ENCODE data around the gene CTDSPL2.

GRCh38 chr15:44397869-44398268 lies 29.6 kb upstream of the CTDSPL2 start:
- TF ChIP-seq CTCF (IDR thresholded peaks at IDR 0.05; ENCODE audit: insufficient read depth, low read depth, low read length) (no peak), EZH2 (IDR thresholded peaks at IDR 0.05; ENCODE audit: insufficient read depth, low read length) (no peak)
